Measurements from ENCODE around the gene PSD4.

The PSD4 gene

DNA sequence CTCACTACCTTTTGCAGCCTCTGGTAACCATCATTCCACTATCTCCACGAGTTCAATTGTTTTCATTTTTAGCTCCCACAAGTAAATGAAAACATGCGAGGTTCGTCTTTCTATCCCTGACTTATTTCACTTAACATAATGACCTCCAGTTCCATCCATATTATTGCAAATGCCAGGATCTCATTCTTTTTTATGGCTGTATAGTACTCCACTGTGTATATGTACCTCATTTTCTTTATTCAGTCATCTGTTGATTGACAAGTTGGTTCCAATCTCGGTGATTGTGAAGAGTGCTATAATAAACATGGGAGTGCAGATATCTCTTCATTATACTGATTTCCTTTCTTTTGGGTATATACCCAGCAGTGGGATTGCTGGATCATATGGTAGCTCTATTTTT, 29.5 kb upstream of the PSD4 start:
- no peak for DNase-seq

DNA sequence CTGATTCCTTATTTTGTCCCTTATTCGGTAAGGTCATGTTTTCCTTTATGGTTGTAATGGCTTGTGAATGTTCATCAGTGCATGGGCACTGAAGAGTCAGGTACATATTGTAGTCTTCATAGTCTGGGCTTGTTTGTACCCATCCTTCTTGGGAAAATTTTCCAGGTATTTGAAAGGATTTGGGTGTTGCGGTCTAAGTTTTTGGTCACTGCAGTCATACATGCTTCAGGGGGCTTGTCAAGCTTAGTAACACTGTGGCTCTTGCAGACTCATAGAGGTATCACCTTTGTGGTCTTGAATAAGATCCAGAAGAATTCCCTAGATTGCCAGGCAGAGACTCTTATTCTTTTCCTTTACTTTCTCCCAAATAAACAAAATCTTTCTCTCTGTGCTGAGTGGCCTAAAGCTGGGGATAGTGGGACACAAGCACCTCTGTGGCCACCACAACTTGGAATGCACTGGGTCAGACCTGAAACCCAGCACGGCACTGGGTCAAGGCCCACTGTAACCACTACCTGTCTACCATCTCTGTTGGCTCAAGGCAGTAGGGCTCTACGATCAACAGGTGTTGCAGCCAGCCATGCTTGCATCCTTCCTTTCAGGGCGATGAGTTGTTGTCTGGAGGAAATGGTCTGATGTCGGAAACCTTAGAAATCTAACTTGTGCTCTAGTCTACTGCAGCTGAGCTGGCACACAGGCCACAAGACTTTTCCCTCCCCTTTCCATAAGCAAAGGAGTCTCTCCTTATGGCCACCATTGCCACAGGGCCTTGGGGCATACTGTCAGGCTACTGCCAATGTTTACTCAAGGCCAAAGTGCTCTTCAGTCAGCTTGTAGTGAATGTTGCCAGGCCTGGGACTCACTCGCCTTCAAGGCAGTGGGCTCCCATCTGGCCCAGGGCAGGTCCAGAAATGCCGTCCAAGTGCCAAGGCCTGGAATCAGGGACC, 24.9 kb upstream of the PSD4 start:
- no peak for DNase-seq

DNA sequence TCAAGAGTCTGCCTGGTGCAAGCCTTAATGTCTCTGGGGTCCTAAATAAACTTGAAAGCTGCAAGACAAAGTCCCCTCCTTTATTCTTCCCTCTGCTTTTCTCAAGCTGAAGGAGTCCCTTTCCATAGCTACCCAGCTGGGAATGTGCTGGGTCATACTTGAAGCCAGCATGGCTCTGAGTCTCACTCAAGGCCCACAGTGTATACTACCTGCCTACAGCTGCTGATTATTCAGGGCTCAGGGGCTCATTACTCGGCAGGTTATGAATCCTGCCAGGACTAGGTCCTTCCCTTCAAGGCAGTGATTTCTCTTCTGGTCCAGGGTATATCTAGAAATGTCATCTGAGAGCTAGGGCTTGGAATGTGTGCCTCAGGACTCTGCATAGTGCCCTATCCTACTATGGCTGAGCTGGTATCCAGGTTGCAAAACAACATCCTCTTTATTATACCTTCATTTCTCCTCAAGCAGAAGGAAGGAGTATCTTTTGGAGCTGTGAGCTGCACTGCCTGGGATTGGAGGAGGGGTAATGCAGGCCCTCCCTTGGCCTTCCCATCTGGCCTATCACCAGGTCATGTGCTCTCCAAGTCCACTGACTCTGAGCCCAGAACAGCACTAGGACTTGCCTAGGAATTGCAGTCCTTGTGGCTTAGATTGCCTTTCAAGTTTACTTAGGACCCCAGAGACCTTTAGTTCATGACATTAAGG, 24.1 kb upstream of the PSD4 start:
- no peak for DNase-seq

DNA sequence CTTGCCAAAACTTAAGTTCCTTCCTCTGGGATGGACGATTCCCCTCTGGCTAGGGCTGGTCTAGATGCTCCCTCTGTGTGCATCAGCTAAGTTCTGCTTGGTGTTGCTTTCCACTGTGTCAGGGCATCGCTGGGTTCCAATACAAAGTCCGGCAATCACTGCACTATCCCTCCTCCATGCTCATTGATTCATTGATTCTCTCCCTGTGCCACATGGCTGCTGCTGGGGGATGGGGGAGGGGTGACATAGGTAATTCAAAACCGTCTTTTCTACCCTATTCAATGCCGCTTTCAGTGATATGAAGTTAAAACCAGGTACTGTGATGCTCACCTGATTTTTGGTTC, 23.5 kb upstream of the PSD4 start:
- DNase-seq = no peak

GRCh38 chr2:113155331-113155730, 18.4 kb upstream of the PSD4 start:
- DNase-seq = no peak

DNA sequence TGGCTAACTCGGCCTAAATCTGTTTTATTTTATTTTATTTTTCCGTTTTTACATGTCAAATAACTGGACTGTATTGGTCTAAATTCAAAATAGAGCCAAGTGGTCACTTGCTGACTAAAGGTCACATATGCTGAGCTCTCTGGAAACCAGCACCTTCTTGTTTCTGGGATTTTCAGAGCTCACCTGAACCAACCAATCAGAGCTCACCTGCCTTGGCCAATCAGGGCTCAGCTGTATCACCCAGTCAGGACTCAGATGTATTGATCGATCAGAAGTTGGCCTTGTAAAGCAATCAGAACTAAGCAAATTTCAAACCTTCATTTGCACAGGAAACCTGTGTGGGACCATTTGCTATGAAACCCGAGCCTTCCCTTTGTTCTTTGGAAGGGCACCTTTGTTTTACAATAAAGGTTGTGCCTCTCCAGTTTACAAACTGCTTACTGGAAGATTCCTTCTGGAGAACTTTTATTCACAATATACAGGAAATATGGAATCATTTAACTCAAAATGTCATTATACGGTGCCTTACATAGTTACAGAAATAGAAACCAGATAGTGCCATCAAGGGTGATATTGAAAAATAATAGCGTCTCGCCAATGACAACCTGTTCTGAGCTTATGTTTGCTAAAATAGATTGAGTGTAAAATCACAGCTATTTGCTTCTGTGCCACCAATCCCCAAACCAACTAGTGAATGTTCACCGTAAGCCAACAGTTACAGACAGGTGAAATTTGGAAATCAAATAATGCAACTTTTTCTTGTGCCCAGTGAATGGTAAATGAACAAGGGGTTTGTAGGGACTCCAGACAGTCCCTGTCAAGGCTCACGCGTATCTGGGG, 17.3 kb upstream of the PSD4 start:
- no peak for DNase-seq

DNA sequence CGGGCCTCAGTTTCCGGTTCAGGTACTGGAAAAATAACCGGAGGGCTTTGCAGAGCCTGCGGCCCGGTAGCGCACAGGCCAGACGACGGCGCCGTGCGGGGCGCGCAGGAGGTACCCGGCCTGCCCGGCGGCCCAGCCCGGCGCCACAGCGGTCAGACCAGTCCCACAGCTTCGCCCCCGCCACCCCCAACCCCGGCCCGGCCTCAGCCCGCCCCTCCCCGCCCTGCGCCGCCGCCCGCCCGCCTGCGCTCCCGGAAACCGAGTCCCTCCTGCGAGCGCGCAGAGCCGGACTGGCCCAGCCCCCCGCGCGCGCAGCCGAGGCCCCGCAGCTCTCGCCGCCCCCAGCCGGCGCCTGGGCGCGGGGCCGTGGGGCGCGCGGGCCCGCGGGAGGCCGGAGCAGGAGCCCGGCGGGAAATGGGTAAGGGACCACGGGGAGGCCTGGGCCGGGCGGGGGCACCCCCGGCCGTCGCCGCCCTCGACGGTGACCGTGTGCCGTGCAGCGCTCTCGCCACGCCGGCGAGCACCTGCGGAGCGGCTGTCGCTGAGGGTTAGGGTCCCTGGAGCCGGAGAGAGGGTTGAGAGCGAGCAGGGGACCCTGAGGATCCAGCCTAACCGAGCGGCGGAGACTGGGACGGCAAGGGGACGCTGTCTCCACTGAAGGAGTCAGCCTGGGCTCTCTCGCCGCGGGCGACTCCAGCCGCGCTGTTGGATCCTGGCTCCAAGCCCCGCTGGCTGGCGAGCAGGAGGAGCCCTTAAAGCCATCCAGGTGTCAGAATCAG, 16.5 kb upstream of the PSD4 start:
- DNase-seq = peak in 1 of 2 donors; percentile 44

GRCh38 chr2:113157897-113158753, 15.6 kb upstream of the PSD4 start:
- no peak for DNase-seq

DNA sequence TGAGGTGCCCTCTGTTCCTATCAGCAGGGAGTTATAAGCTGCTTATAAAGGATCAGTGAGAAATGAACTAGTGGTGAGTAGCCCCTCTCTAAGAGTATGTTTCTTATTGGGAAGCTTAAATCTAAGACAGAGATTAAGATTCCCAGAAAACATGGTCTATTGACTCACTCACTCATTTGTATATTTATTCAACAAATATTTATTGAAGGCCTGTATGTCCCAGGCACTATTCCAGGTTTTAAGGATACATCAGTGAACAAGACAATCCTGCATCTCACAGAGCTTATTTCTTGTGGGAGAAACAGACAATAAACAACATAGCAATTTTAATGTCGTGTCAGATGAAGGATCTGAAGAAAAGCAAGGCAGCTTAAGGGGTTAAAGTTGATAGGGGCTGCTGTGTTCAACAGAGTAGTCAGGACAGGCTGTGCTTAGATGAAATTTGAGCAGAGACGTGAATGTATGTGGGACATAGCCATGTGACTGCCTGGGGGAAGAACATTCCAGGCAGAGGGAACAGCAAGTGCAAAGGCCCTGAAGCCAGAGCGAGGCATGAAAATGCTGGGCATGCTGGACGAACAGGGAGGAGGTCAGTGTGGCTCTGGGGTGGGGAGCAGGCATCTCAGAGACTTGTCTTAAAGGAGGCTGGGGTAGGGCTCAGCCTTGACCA, 14.8 kb upstream of the PSD4 start:
- no peak for DNase-seq

DNA sequence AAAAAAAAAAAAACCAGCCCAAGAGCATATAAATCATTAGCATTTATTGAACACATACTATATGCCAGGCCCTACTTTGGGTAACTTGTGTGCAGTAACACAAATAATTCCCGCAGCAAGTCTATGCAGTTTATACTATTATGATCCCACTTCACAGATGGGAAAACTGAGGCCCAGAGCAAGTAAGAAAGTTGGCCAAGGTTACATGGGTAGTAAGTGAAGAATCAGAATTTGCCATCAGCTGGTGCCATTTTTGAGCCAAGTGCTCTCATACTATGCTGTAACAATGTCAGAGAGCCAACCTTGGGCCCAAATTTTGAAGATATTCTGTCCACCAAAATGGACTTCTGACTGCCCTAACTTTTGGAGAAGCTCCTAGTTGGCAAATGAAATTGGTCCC, 13.5 kb upstream of the PSD4 start:
- DNase-seq = no peak

DNA sequence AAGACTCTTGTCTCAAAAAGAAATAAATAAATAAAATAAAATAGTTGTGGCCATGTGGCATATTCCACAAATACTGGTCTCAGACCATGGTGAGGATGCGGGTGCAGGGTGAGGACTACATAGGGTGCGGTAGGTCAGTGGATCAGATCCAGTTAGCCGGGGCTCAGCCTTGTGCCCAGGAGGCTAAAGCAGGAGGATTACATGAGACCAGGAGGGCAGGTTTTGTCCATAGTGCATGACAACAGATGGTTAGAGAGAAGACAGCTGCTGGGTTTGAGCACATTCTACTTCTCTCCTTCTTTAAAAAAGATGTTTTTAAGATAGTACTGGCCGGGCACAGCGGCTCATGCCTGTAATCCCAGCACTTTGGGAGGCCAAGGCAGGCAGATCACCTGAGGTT, 12.8 kb upstream of the PSD4 start:
- DNase-seq = no peak

GRCh38 chr2:113162173-113162572, 11.6 kb upstream of the PSD4 start:
- no peak for DNase-seq

DNA sequence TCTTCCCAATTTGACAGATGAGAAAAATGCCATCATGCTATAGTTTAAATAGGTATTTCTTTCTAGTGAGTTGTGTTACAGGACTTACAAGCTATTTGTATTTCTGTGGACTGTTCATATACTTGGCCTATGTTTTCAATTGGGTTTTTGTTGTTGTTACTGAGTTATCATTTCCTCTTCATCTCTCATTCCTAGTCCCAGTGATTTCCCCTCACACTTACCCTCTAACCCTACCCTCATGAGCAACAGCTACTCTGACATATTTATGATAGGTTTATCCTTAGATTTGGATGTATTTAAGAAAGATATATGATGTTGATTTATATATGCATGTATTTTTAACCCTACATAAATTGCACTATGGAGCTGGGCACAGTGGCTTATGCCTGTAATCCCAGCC, 10.9 kb upstream of the PSD4 start:
- no peak for DNase-seq

GRCh38 chr2:113164215-113164929, 9.4 kb upstream of the PSD4 start:
- no peak for DNase-seq

DNA sequence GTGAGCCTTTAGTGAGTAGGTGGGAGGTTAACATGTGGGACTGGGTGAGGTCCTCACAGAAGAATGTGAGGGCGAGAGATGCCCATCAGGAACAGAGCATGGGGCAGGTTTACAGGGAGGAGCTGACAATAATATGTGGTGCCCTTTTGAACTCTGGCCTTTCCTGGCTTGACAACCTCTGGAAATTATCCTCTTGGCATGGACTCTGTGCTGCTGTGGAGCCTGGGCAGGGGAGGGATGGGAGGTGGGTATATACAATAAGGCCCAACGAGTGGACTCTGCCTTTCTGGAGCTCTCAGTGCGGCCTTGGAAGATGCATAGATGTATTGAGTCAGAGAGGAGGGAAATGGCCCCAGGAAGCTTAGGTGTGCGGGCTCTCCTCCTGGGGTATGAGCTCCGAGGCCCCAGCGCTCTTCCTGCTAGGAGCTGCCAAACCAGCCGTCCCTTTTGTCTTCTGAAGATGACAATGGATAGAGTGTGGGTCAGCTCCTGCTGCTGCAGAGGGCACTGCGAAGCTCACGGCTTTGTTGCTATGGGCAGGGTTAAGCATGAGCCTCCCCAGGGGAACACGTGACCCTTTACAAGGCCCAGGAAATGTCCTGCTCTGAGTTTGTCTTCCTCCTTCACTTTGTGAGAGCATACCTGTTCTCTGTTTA, 8.7 kb upstream of the PSD4 start:
- no peak for DNase-seq

- no peak for DNase-seq
These were observed 7.6 kb upstream of the PSD4 start for GRCh38 chr2:113166187-113166645.

- DNase-seq = peak; percentile 43 to 50
These were observed 6.4 kb upstream of the PSD4 start for GRCh38 chr2:113167115-113167932.

GRCh38 chr2:113167962-113168340, 5.8 kb upstream of the PSD4 start:
- no peak for DNase-seq
